KMS-11 (cell line): ENCODE measurements around the gene RABAC1.

Experiments
- H2AFZ ChIP-seq: fragments of 200-600 bp; sonication (generic); 2 replicates; pipeline ENCODE4 v1.6.1; 2016; ENCODE audit warnings: antibody characterized with exemption, mixed run types, low read depth
- H3K27ac ChIP-seq: fragments of 200-600 bp; sonication (generic); 2 replicates; pipeline ENCODE4 v1.6.1; 2016; ENCODE audit warnings: mild to moderate bottlenecking, mixed run types
- H3K27me3 ChIP-seq: fragments of 200-600 bp; sonication (generic); 2 replicates; pipeline ENCODE4 v1.6.1; 2017; ENCODE audit warnings: mild to moderate bottlenecking, low read depth, mixed run types, moderate library complexity; ENCODE audit not compliant: insufficient read depth
- H3K36me3 ChIP-seq: fragments of 200-600 bp; sonication (generic); 2 replicates; pipeline ENCODE4 v1.6.1; 2017; ENCODE audit warnings: mild to moderate bottlenecking, mixed run types; ENCODE audit not compliant: insufficient read depth
- H3K4me1 ChIP-seq: fragments of 200-600 bp; sonication (generic); 2 replicates; pipeline ENCODE4 v1.6.1; 2016; ENCODE audit warnings: mild to moderate bottlenecking, low read depth, mixed run types; ENCODE audit not compliant: poor library complexity, severe bottlenecking
- H3K4me2 ChIP-seq: fragments of 200-600 bp; sonication (generic); 2 replicates; pipeline ENCODE4 v1.7.0; 2016; ENCODE audit warnings: mild to moderate bottlenecking, mixed run types
- H3K4me3 ChIP-seq: fragments of 200-600 bp; sonication (generic); IDR thresholded peaks from 2 replicates; pipeline ENCODE4 v1.6.1; 2017; ENCODE audit warnings: low read depth, low read length, mixed read lengths; ENCODE audit not compliant: insufficient read depth
- H3K79me2 ChIP-seq: fragments of 200-600 bp; sonication (generic); 2 replicates; pipeline ENCODE4 v1.6.1; 2016; ENCODE audit warnings: low read depth, mixed run types; ENCODE audit not compliant: insufficient read depth
- H3K9ac ChIP-seq: fragments of 200-600 bp; sonication (generic); 2 replicates; pipeline ENCODE4 v1.6.1; 2016; ENCODE audit warnings: mild to moderate bottlenecking, mixed run types
- H4K20me1 ChIP-seq: fragments of 200-600 bp; sonication (generic); 2 replicates; pipeline ENCODE4 v1.6.1; 2016; ENCODE audit warnings: mild to moderate bottlenecking, mixed run types; ENCODE audit not compliant: insufficient read depth
- TF ChIP-seq, protein P1 (sequence below): fragments of 200-600 bp; sonication (generic); conservative IDR thresholded peaks from 2 replicates; pipeline ENCODE4 v1.6.1; 2017; ENCODE audit warnings: low read depth, mild to moderate bottlenecking, antibody characterized with exemption, low read length, moderate library complexity, mixed read lengths

RABAC1 gene

DNA sequence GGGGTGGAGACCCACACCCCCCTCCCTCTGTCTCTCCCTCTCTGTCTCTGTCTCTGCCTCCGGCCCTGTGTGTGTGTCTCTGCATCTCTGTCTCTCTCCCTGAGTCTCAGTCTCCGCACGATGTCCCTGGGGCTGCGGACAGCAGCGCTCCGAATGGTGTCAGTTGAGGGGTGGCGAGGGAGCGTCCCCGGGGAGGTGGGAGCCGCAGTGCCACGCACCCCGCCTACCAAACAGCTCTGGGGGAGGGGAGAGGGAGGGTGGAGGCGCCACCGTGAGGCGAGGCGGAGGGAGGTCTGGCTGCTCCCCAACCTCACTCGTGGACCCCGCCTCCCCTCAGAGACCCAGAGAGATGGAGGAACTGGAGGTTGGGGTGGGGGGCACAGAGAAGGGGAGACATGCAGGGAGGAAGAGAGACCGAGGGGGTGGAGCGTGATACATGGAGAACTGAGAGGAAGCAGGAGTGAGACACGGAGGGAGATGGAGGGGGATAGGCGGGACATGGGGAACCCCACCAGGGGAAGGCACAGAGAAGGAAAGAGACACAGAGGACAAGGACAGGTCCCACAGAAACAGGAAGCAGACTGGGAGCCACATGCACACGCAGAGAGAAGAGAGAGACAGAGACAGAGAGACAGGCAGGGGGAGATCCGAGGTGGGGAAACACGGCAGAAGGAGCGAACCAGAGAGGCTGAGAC lies 38.1 kb downstream of the RABAC1 start:
- H3K79me2 ChIP-seq: no peaks in the 10 kb centered on the region
- no peak overlapping the region for H2AFZ ChIP-seq
- H3K4me1 ChIP-seq: no peaks in the 10 kb centered on the region
- H3K36me3 ChIP-seq: no peaks in the 10 kb centered on the region
- no peak overlapping the region for H3K9ac ChIP-seq
- peaks cover 67% of the 10 kb centered on the region for H3K27me3 ChIP-seq
- TF ChIP-seq, protein P1, sequence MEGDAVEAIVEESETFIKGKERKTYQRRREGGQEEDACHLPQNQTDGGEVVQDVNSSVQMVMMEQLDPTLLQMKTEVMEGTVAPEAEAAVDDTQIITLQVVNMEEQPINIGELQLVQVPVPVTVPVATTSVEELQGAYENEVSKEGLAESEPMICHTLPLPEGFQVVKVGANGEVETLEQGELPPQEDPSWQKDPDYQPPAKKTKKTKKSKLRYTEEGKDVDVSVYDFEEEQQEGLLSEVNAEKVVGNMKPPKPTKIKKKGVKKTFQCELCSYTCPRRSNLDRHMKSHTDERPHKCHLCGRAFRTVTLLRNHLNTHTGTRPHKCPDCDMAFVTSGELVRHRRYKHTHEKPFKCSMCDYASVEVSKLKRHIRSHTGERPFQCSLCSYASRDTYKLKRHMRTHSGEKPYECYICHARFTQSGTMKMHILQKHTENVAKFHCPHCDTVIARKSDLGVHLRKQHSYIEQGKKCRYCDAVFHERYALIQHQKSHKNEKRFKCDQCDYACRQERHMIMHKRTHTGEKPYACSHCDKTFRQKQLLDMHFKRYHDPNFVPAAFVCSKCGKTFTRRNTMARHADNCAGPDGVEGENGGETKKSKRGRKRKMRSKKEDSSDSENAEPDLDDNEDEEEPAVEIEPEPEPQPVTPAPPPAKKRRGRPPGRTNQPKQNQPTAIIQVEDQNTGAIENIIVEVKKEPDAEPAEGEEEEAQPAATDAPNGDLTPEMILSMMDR: no peak
- no peaks in the 10 kb centered on the region for H4K20me1 ChIP-seq
- no peak overlapping the region for H3K27ac ChIP-seq
- H3K4me3 ChIP-seq: no peak overlapping the region
- no peak overlapping the region for H3K4me2 ChIP-seq

GRCh38 chr19:41919948-41920712 lies 39.0 kb downstream of the RABAC1 start:
- H3K4me2 ChIP-seq: no peak overlapping the region
- H2AFZ ChIP-seq: no peak overlapping the region
- H3K79me2 ChIP-seq: no peaks in the 10 kb centered on the region
- H4K20me1 ChIP-seq: no peaks in the 10 kb centered on the region
- TF ChIP-seq, protein P1: no peak
- no peaks in the 10 kb centered on the region for H3K4me1 ChIP-seq
- no peaks in the 10 kb centered on the region for H3K36me3 ChIP-seq
- H3K4me3 ChIP-seq: no peak overlapping the region
- H3K9ac ChIP-seq: no peak overlapping the region
- H3K27me3 ChIP-seq: peaks cover 64% of the 10 kb centered on the region
- H3K27ac ChIP-seq: no peak overlapping the region

- peaks cover 59% of the 10 kb centered on the region for H3K27me3 ChIP-seq
- TF ChIP-seq, protein P1: no peak
Measured at GRCh38 chr19:41918653-41919244, 40.4 kb downstream of the RABAC1 start.

DNA sequence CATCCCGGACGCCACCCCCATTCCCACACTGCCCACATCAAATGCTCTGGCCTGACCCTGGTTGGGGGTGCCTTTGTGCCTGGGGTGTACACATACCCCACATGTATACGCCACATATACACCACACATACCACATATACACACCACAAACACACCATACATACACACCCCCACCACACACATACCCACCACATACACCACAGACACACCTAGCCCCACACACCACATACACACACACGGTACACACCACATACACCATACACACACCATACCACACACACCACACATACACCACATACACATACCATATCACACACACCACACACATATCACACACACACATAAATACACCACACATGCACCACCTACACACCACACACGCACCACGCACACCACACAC lies 41.0 kb downstream of the RABAC1 start:
- Histone ChIP-seq H3K4me1 (no peaks in the 10 kb centered on the region), H3K9ac (no peak overlapping the region), H3K4me3 (no peak overlapping the region), H3K36me3 (no peaks in the 10 kb centered on the region), H3K27me3 (peaks cover 62% of the 10 kb centered on the region), H3K79me2 (no peaks in the 10 kb centered on the region), H2AFZ (no peak overlapping the region), H3K27ac (no peak overlapping the region), H4K20me1 (no peaks in the 10 kb centered on the region), H3K4me2 (no peak overlapping the region)
- TF ChIP-seq, protein P1: no peak

More at GRCh38 chr19:41918653-41919244, 40.4 kb downstream of the RABAC1 start:
- no peaks in the 10 kb centered on the region for H3K4me1 ChIP-seq
- no peak overlapping the region for H3K27ac ChIP-seq
- no peak overlapping the region for H3K4me3 ChIP-seq
- no peaks in the 10 kb centered on the region for H3K79me2 ChIP-seq
- no peak overlapping the region for H3K4me2 ChIP-seq
- no peaks in the 10 kb centered on the region for H3K36me3 ChIP-seq
- H3K9ac ChIP-seq: no peak overlapping the region
- H4K20me1 ChIP-seq: no peaks in the 10 kb centered on the region
- no peak overlapping the region for H2AFZ ChIP-seq
